Epithelial cell of prostate (primary cell): ENCODE measurements around the gene PCGF1.

Experiments used
- DNase-seq: peaks from one replicate; pipeline ENCODE4 v3.0.0-alpha.2; 2011; ENCODE audit warnings: low read depth, low spot score
- H3K27ac ChIP-seq: fragments of 450-650 bp; 2 replicates; pipeline ENCODE4 v1.5.1; 2017; ENCODE audit warnings: mild to moderate bottlenecking

Gene PCGF1

GRCh38 chr2:74516650-74517049, 9.2 kb upstream of the PCGF1 start:
- no peak overlapping the region for H3K27ac ChIP-seq
- DNase-seq, result no peak

- no peak for DNase-seq
These were observed 8.6 kb upstream of the PCGF1 start for GRCh38 chr2:74515981-74516633.

DNA sequence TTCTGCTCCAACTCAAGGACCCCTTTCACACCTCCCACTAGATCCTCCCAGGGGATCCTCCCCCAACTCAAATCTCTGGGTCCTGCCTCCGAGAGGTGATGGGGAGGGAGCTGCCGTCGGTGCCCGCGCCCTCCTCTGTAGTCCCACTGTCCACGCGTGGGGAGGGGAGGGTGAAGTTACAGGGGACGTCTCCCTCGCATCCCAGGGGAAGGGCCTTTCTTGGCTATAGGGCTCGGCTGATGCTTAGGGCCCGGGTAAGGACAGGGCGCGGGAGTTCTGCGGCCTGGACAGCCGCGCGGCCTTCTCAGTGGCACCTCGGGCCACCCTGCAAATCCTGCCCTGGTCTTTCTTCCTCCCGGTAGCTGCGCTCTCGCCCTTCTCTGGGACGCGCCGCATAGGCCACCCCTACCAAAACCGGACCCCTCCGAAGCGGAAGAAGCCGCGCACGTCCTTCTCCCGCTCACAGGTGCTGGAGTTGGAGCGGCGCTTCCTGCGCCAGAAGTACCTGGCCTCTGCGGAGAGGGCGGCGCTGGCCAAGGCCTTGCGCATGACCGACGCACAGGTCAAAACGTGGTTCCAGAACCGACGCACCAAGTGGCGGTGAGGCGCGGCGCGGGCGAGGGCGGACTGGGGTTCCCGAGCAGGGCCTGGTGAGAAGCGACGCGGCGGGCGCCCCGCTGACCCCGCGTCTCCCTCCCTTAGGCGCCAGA, 7.9 kb upstream of the PCGF1 start:
- no peak overlapping the region for H3K27ac ChIP-seq
- DNase-seq, result no peak

More at GRCh38 chr2:74515981-74516633, 8.6 kb upstream of the PCGF1 start:
- H3K27ac ChIP-seq, result no peak overlapping the region

DNA sequence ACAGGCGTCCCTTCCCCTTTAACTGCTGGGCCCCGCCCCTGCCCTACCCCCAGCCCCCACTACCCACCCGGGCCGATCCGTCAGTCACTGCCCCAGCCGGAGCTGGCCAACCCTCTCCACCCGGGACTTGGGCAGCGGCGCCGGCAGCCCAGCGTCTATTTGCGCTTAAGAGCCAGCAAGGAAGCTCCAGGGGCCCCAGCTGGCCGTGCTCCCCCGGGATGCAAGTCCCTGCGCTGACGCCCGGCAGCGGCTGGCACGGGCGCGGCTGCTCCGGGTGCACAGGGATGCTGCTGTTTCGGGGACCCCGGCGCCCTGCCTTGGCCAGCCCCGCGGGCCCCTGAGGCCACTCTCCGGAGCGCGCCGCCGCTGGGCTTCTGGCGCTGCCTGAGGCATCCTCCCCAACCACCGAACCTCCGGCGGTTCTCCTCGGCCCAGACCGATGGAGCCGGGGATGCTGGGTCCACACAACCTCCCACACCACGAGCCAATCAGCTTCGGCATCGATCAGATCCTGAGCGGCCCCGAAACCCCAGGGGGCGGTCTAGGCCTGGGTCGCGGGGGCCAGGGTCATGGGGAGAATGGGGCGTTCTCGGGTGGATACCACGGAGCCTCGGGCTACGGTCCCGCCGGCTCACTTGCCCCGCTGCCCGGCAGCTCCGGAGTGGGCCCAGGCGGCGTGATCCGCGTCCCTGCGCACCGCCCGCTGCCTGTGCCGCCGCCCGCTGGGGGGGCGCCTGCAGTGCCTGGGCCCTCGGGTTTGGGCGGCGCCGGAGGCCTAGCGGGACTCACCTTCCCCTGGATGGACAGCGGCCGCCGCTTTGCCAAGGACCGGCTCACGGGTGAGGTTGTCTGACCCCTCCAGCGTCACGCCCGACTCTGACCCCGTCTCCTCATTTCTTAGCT, 7.1 kb upstream of the PCGF1 start, which contains the start of gene TLX2:
Gene TLX2 (plus strand): TSS at position 83 of the 903 bp plus-strand sequence. CDS start 357 bp downstream, at position 440.
- no peak for DNase-seq
- no peak within 1 kb of the TSS for H3K27ac ChIP-seq

DNA sequence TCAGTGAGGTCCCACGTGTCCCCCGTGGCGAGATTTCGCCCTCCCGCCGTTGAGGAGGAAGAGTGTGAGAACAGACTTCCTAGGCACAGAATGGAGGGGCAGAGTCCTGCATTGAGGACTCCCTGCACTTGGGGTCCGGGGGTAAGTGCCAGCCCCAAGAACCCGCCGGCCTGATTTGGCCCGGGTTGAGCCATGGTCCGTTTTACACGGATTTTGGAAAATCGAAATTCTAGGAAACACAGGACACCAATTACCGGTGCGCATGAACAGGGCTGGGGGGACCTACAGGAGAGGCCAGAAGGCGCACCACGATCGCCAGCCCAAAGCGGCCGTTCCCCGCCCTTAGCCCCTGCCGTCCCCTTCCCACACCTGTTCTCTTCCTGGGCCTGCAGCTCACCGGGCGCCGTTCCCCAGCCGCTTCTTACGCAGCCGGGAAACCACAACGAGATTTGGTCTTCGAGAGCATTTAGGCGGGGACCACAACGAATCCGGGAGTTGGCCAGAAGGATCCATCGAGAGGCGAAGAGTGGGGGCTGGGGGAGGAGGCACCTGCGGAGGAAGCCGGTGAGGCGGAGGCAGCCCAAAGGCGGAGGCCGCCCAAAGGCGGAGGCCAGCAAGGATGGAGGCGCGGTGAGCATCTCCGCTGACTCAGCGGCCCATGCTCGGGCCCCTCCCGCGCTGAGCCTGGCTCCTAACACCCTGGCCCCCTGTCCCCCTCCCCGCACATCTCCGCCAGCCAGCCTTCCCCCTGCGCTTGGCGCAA, 6.3 kb upstream of the PCGF1 start:
- no peak overlapping the region for H3K27ac ChIP-seq
- no peak for DNase-seq

- no peak for DNase-seq
- no peak overlapping the region for H3K27ac ChIP-seq
These were observed 5.5 kb upstream of the PCGF1 start for GRCh38 chr2:74512744-74513604.

DNA sequence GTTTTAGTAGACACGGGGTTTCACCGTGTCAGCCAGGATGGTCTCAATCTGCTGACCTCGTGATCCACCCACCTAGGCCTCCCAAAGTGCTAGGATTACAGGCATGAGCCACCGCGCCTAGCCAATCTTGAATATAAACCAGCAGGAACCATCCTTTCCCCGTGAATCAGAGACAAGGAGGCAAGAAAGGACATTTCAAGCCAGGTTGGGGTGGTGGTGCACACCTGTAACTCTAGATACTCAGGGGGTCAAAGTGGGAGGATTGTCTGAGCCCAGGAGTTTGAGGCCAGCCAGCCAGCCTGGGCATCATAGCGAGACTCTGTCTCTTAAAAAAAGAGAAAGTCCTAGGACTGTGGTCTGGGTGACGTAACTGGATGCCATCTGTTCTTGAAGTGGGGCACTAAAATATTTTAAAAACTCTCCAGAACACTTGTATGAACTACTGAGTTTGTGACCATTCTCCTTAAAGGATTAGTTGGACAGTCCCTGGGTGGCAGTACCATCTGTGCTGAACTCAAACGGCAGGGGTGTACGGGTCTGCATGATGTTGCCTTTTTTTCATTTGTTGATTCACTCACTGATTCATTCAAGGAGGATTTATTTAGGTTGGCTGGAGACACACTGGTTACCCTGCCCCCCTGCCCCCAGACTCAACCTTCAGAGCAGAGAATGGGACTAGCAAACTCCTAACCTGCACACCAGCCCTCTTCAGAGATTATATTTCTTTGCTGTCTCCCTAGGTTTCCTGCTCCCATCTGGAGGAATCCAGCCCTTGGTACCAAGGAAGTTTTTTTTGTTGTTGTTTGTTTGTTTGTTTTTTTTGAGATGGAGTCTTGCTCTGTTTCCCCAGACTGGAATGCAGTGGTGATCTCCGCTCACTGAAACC, 3.9 kb upstream of the PCGF1 start:
- H3K27ac ChIP-seq, result no peak overlapping the region
- no peak for DNase-seq

GRCh38 chr2:74510272-74510671, 2.8 kb upstream of the PCGF1 start:
- DNase-seq, result no peak
- H3K27ac ChIP-seq, result no peak overlapping the region

DNA sequence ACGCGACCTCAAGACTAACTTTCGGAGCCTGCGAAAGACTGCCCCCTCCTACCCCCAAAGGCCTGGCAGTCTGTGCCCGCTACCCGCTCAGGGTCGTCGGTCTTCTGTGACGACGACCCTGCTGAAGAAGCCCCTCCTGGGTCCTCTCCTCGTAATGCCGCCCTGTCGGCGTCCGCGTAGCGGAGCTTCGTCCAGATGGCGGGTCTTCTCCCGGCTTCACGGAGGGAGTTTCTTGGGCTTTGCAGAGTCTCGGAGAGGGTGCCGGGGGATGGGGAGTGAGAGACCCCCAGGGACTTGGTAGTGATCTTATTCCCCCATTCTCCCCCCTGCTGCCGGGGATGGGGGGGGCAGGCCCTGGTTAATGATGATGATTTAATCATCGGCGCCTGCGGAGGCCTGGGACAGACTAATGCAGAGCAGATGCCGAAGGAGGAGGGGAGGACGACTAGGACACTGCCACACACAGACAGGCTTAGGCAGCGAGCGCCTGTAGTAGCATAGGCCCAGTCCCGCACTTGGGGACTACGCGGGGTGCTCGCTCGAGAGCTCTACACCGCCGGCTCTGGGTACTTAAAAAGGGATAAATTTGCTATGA, 528 bp upstream of the PCGF1 start:
- DNase-seq, result no peak
- H3K27ac ChIP-seq, result peak overlapping the region; percentile 98

DNA sequence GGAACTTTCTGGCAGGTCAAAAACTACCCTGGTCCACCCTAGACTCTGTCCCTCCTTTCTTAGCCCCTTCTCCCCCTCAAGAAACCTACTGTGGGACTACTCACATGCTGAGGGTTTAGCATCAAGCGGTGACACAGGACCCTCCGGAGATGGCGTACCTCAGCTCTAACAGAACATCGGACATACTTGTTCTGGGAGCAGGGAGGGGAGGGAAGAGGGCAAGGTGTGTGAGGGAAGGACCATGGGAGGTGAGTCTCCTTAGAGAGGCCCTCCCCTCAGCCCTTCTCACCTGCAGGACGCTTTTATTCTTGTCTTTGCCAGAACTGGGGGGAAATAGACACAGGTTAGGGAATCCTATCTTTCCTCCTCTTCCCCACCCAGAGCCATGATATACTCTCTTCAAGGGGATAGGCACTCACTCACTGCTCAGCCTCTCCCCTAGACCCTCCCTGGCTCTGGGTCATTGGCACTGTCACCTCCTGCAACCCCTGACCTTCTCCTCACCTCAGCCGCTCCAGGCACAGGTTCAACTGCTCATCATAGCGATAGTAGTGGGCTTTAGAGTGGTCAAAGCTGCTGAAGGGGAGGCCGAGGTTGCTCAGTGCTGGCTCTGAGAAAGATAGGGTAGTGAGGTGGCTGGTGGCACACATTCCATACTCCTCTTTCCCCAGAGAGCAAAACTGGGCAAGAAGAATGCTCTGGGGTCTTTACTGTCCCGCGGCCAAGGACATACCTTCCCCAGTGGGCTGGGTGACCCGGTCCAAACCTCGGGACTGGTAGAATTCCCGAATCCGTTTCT, 1.8 kb downstream of the PCGF1 start:
- peak overlapping the region; percentile 98 for H3K27ac ChIP-seq
- no peak for DNase-seq

- DNase-seq, result no peak
- no peak overlapping the region for H3K27ac ChIP-seq
These were observed 2.9 kb downstream of the PCGF1 start for GRCh38 chr2:74504591-74504990.

DNA sequence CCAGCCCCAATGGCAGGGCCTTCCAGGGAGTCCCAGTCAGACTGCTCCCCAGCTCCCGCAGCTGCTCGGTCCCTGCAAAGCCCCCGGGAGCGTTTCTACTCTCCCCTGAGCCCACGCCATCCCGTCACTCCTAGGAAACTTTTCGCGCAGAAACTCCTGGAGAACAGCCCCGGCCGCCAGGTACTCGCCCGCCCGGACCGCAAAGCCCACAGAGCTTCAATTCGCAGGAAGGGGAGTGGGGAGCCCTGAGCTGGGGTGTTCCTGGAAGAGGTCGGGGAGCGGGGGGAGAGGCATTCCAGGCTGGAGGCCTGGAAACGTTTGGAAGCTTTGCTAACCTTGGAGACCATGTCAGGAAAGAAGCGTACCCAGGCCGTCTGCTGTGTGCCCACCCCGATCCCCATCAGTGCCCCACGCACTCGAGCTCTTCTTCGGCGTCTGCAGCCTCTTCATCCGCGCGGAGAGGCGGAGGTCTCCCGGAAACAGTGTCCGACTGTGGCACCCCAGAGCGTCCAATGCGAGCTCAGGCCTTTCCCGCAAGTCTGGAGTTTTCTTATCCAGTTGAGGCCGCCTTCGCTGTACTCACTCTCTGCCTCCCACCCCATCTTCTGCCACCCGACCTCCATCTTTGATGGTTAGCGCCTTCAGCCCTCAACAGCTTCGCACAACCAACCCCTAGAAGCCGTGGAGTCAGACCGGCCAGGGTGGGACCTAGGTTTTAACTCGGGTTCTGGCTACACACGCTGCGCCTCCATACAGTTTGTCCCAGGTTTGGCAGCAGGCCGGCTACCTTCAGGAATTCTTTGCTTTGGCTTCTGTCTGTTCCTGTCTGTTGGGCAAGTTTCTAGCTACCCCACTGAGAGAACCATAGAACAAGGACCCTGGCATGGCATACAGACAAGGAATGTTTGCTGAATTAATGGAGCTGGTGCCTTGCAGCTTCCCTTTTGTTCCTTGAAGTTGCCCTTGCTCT, 3.7 kb downstream of the PCGF1 start:
- no peak overlapping the region for H3K27ac ChIP-seq
- no peak for DNase-seq

- H3K27ac ChIP-seq, result no peak overlapping the region
- peak; percentile 29 for DNase-seq
These were observed 4.6 kb downstream of the PCGF1 start for GRCh38 chr2:74502720-74503505.

GRCh38 chr2:74502147-74502719, 5.3 kb downstream of the PCGF1 start:
- no peak for DNase-seq
- no peak overlapping the region for H3K27ac ChIP-seq
